Activated CD4-positive, alpha-beta T cell treated with anti-CD3 and anti-CD28 coated beads, Interleukin-2, amount 10 ng/mL, durations not matched to agents 7 days and 5 days (primary cell): ENCODE data around the gene NPAS3. TPM values are rescaled to one million over a fixed set of nuclear protein-coding genes. Genes with fewer than 3 reads are reported as not detected.

Experiments
- CTCF ChIA-PET: fragments of 350-600 bp; sonication (Branson Sonifier 250); formaldehyde crosslinking; loops from one replicate; lab custom pipeline; 2021; ENCODE audit warnings: antibody characterized with exemption; lab: Charles Lee
- POLR2A ChIA-PET: fragments of 350-600 bp; sonication (Branson Sonifier 250); formaldehyde crosslinking; loops from one replicate; lab custom pipeline; 2021; ENCODE audit warnings: antibody characterized with exemption; lab: Charles Lee
- DNase-seq: peaks from one replicate; pipeline ENCODE4 v3.0.0-alpha.2; 2020
- H3K27ac Mint-ChIP-seq: one replicate; pipeline ENCODE4 v1.8.0; 2021; ENCODE audit warnings: mild to moderate bottlenecking, moderate library complexity, mixed read lengths
- H3K27me3 Mint-ChIP-seq: one replicate; pipeline ENCODE4 v1.8.0; 2021; ENCODE audit warnings: mixed read lengths
- H3K36me3 Mint-ChIP-seq: one replicate; pipeline ENCODE4 v1.8.0; 2021; ENCODE audit warnings: low read depth, mixed read lengths
- H3K4me1 Mint-ChIP-seq: one replicate; pipeline ENCODE4 v1.8.0; 2021; ENCODE audit warnings: mixed read lengths
- H3K4me3 Mint-ChIP-seq: one replicate; pipeline ENCODE4 v1.8.0; 2021; ENCODE audit warnings: mild to moderate bottlenecking, moderate library complexity, mixed read lengths
- H3K9me3 Mint-ChIP-seq: one replicate; pipeline ENCODE4 v1.8.0; 2021; ENCODE audit warnings: mixed read lengths
- total RNA-seq, 2 experiments: library from RNA; stranded (reverse); gene quantifications; one replicate each; pipeline ENCODE4 v1.2.3, GENCODE V29; 2021

Gene NPAS3
- total RNA-seq, 2 experiments from 2014 or later: not detected

DNA sequence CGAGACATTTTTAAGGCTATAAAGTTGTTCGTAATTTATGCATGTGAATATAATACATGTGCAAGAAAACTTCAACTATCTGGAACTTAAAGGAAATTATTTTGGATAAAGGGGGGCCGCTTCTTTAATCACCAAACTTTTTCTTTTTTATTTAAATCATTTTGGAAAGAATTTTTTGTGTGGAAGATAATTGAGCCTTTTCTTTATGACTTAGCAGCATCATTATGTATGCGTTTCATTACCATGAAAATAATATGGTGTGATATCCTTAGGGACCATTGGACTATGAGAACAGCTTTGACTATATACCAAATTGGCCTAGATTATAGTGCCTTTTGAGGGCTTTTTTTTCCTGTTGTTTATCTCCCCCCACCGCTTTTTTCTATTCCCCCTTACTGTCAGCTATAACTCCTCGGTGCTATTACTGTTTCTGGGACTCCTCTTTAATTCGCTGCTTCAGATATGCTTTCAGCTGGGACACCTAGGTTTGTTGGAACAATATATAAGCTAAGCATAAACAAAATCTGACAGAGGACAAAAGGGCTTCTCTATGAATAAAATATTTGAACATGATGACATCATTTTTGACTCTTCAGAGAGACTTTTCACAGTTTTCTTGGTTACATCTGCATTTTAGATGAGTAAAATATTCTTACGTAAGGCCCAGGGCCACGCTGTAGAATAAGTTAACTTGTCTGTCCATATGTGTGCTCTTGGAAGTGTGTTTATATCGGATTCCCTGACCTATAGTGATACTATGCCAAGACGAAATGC lies 392.7 kb downstream of the NPAS3 start:
- DNase-seq: no peak
- Mint-ChIP-seq H3K27me3 (no peaks in the 10 kb centered on the region), H3K4me1 (no peaks in the 10 kb centered on the region), H3K4me3 (no peak overlapping the region), H3K27ac (no peak overlapping the region), H3K9me3 (no peaks in the 10 kb centered on the region), H3K36me3 (no peaks in the 10 kb centered on the region)
- ChIA-PET CTCF (no interaction called here), POLR2A (no interaction called here)

DNA sequence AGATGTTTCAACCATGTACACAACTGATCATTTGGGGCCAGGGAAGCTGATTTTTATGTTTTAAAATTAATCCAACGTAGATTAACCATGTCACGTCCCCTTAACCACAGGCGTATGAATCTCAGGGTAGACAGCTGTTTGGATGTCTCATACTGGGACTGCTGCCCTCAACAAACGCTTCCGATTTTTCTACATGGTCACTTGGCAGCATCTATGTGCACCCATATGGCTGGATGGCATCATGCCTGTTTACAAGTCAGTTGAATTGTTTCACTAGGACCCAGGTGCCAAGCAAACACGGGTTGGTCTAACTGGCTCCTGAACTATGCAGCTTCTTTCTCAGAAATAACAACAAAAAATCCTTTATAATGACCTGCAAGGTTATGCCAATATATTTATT lies 393.8 kb downstream of the NPAS3 start:
- no peaks in the 10 kb centered on the region for H3K36me3 Mint-ChIP-seq
- CTCF ChIA-PET: no interaction called here
- DNase-seq: no peak
- H3K9me3 Mint-ChIP-seq: peaks cover 5% of the 10 kb centered on the region
- H3K27ac Mint-ChIP-seq: no peak overlapping the region
- POLR2A ChIA-PET: no interaction called here
- no peaks in the 10 kb centered on the region for H3K27me3 Mint-ChIP-seq
- H3K4me1 Mint-ChIP-seq: no peaks in the 10 kb centered on the region
- no peak overlapping the region for H3K4me3 Mint-ChIP-seq

DNA sequence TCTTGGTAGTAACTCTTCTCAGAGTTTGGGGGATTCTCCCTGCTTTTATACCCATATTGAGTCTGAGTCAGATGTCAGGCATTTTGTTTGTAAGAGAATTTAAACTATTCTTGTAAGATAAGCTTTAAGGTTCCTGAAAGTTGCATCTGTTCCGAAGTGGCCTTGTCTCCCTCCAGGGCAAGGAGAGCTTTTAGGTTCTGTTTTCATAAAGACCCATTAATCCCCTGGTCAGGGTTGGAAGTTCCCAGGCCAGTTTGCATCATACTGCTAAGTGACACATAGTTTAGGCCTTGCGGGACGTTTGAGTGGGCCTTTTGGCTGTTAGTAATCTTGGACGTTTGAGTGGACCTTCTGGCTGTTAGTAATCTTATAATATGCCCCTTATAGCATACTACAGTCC lies 396.7 kb downstream of the NPAS3 start:
- H3K4me1 Mint-ChIP-seq: no peaks in the 10 kb centered on the region
- H3K9me3 Mint-ChIP-seq: peaks cover 5% of the 10 kb centered on the region
- H3K27ac Mint-ChIP-seq: no peak overlapping the region
- POLR2A ChIA-PET: no interaction called here
- no peak overlapping the region for H3K4me3 Mint-ChIP-seq
- no peak for DNase-seq
- CTCF ChIA-PET: no interaction called here
- no peaks in the 10 kb centered on the region for H3K36me3 Mint-ChIP-seq
- H3K27me3 Mint-ChIP-seq: no peaks in the 10 kb centered on the region

DNA sequence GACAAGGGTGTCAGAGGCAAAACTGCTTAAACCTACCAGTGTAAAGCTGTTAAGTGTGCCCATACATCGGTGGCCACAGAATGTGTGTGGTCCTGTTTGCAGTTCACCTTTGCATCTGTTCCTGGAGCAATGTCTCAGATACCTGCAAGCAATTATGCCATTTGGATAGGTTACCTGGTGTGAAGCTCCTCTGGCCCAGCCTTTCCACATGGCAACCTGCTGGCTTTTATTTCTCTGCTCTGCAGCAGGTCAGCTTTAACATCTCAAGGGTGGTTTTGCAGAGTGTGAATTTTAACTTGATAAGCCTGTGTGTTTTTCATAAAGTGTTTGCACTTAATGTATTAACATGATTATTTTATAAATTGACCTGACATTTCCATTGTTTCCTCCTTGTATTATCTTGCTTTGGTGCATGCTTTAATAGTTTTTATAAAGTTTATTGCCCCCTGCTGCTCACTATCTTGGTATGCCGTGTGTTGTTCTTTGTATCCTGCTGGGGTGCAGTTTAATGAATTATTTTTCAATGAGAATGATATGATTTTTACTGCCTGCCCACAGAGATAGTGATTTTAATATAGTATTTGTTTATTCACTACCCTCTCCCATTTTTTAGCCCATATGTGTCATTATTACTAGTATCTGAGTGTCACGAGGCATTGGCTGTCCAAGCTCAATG lies 403.8 kb downstream of the NPAS3 start:
- Mint-ChIP-seq H3K27ac (no peak overlapping the region), H3K27me3 (no peaks in the 10 kb centered on the region)
- POLR2A ChIA-PET: no interaction called here

DNA sequence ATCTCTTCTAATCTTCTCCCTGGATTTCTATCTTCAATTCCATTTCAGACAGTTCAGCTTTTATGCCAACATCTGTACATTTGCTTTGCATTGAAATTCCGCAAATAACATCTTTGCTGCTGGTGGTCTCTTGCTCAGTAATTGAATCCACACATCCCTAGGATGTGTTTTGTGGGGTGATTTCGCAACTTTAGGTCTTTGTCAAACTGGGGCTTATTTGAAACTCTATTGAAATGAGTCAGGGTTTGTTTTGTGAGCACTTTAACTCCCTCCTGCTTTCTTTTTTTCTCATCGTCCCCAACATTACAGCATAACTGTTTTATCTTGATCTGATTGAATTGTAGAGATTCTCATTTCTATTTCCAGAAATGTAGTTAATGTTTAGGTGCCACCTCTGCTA lies 404.3 kb downstream of the NPAS3 start:
- CTCF ChIA-PET: no interaction called here
- Mint-ChIP-seq H3K27me3 (no peaks in the 10 kb centered on the region), H3K36me3 (no peaks in the 10 kb centered on the region), H3K27ac (no peak overlapping the region), H3K9me3 (no peaks in the 10 kb centered on the region), H3K4me3 (no peak overlapping the region), H3K4me1 (no peaks in the 10 kb centered on the region)
- POLR2A ChIA-PET: no interaction called here
- DNase-seq: no peak

More for the DNA sequence above, 403.8 kb downstream of the NPAS3 start:
- H3K36me3 Mint-ChIP-seq: no peaks in the 10 kb centered on the region
- no peak for DNase-seq
- no peaks in the 10 kb centered on the region for H3K4me1 Mint-ChIP-seq
- no peak overlapping the region for H3K4me3 Mint-ChIP-seq
- CTCF ChIA-PET: no interaction called here
- H3K9me3 Mint-ChIP-seq: no peaks in the 10 kb centered on the region

DNA sequence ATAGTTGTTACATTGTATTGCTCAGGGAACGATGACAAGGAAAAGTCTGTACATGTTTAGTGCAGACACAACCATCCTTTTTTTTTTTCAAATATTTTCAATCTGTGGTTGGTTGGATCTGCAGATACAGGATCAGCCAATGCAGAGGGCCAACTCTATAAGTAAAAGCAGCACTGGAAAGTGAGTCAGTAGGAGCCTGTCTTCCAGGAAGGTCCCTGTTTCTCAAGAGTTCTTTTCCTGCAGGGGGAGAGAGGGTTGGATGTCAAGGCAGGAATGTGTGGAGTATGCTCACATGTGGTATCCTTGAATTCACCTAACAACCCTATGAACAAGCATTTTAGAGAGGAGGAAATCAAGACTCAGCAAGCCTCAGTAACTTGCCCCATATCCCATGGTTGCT lies 409.1 kb downstream of the NPAS3 start:
- no peak for DNase-seq
- Mint-ChIP-seq H3K36me3 (no peaks in the 10 kb centered on the region), H3K27ac (no peak overlapping the region), H3K4me1 (no peaks in the 10 kb centered on the region), H3K9me3 (no peaks in the 10 kb centered on the region), H3K4me3 (no peak overlapping the region), H3K27me3 (no peaks in the 10 kb centered on the region)
- CTCF ChIA-PET: no interaction called here
- POLR2A ChIA-PET: no interaction called here

DNA sequence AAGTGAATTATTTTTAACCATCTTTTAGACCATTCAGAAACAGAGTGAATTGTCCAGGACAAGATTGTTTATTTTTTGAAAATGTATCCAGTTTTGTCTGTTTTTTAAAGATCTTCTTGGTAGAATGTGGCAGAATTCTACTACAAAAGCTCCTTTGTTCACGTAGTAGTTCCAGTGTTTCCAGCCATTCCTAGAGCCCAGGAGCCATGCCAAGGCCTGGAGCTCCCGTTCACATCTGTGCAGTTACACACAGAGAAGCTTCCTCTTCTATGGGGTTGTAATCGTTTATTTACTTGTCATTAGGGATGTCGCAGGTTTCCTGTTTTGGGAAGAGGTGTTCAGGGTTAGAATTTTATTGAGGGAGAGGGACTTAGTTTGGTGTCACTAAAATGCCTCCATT lies 409.8 kb downstream of the NPAS3 start:
- CTCF ChIA-PET: no interaction called here
- no peak overlapping the region for H3K27ac Mint-ChIP-seq
- no peaks in the 10 kb centered on the region for H3K4me1 Mint-ChIP-seq
- H3K27me3 Mint-ChIP-seq: no peaks in the 10 kb centered on the region
- POLR2A ChIA-PET: no interaction called here
- H3K36me3 Mint-ChIP-seq: no peaks in the 10 kb centered on the region
- DNase-seq: no peak
- H3K9me3 Mint-ChIP-seq: no peaks in the 10 kb centered on the region
- no peak overlapping the region for H3K4me3 Mint-ChIP-seq

DNA sequence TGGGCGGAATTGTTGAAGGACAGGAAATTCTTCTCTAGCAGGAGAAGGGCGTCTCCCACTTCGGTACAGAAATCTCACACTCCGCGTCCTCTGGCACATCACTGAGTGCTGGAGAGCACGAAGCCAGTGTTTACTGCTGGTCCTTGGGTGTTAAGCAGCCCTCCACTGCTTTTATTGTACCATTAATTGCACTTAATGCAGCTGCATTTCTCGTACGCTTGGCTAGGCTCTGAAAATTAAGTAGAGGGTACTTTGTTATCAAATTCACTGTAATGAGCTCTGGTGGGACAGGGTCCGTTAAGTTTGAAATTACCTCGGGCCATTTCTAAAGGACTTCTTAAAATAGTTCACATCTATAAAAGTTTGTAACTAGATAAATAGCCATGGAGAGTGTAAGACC lies 411.2 kb downstream of the NPAS3 start:
- Mint-ChIP-seq H3K4me3 (no peak overlapping the region), H3K9me3 (no peaks in the 10 kb centered on the region), H3K27me3 (no peaks in the 10 kb centered on the region), H3K36me3 (no peaks in the 10 kb centered on the region), H3K4me1 (no peaks in the 10 kb centered on the region), H3K27ac (no peak overlapping the region)
- ChIA-PET CTCF (no interaction called here), POLR2A (no interaction called here)
- DNase-seq: no peak

DNA sequence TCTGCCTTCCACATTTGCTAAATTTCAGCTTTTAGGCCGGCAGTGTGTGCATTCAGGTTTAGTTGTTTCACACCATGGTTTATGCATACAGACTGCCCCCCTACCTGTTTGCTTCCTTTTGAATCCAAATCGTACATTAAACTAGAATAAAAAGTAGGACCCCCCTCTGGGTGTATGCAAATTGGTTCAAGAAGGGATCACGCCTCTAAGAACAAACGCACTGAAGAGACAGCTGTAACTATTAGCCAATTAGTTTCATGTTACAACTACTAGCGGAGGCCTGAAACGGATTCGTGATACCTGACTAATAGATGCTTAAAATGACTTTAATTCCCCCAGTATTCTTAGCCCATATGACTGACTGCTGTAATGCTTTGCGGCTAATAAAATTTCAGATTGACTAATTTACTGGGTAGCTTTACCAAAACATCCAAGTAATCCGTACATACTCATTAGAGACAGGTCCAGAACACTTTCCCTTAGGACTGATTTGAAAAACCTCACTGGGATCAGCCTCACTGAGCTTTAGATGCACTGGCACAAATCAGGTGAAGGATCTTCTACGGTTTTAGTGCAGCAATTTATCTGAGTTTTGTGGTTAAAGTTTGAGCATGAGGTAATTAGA lies 411.8 kb downstream of the NPAS3 start:
- no peak overlapping the region for H3K4me3 Mint-ChIP-seq
- H3K36me3 Mint-ChIP-seq: no peaks in the 10 kb centered on the region
- no peaks in the 10 kb centered on the region for H3K27me3 Mint-ChIP-seq
- POLR2A ChIA-PET: no interaction called here
- no peaks in the 10 kb centered on the region for H3K4me1 Mint-ChIP-seq
- no peak overlapping the region for H3K27ac Mint-ChIP-seq
- DNase-seq: no peak
- H3K9me3 Mint-ChIP-seq: no peaks in the 10 kb centered on the region
- CTCF ChIA-PET: interaction anchor here (1.2 kb wide), 1 partner anchor 30 kb away, joined by 3 read pairs; no protein-coding TSS in a partner anchor

DNA sequence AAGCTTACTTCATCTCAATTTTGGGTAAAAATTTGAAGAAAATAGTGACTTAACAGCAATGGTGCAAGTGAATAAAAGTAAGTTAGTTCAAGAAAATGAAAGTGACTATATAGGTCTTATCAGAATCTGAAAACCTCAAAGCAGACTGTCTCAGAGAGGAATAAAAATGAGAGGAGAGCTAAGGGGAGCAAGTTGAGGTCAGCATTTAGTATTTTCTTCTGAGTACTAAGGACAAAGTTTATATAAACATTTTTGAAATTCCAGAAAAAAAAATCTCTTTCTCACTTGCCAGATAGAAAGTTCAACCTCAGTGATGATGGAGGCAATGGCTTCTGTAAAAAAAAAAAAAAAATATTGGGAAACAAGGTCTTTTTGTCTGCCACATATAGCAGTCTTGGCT lies 414.1 kb downstream of the NPAS3 start:
- H3K36me3 Mint-ChIP-seq: no peaks in the 10 kb centered on the region
- no peaks in the 10 kb centered on the region for H3K4me1 Mint-ChIP-seq
- CTCF ChIA-PET: no interaction called here
- POLR2A ChIA-PET: no interaction called here
- no peak overlapping the region for H3K27ac Mint-ChIP-seq
- no peak overlapping the region for H3K4me3 Mint-ChIP-seq
- no peaks in the 10 kb centered on the region for H3K27me3 Mint-ChIP-seq
- H3K9me3 Mint-ChIP-seq: no peaks in the 10 kb centered on the region
- no peak for DNase-seq

DNA sequence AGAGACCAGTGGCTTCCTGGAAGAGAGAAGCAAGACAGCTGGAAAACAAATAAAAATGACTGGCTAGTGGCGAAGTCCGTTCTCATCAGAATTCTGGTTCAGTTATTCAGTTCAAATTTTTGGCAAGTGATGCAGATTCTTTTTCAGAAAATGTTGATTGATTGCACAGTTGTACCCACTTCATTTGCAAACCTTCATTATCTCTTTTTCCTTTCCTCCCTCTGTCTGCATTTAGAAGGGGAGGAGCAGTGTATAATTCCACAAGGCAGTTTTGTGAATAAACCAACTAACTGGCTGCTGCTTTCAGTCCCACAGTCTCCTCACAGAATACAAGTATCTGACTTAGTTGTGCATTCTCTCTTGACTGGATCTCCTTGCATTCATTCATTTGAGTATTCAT lies 417.5 kb downstream of the NPAS3 start:
- H3K27me3 Mint-ChIP-seq: no peaks in the 10 kb centered on the region
- H3K4me1 Mint-ChIP-seq: no peaks in the 10 kb centered on the region
- no peaks in the 10 kb centered on the region for H3K9me3 Mint-ChIP-seq
- no peaks in the 10 kb centered on the region for H3K36me3 Mint-ChIP-seq
- no peak overlapping the region for H3K27ac Mint-ChIP-seq
- DNase-seq: no peak
- no peak overlapping the region for H3K4me3 Mint-ChIP-seq
- ChIA-PET POLR2A (no interaction called here), CTCF (no interaction called here)

DNA sequence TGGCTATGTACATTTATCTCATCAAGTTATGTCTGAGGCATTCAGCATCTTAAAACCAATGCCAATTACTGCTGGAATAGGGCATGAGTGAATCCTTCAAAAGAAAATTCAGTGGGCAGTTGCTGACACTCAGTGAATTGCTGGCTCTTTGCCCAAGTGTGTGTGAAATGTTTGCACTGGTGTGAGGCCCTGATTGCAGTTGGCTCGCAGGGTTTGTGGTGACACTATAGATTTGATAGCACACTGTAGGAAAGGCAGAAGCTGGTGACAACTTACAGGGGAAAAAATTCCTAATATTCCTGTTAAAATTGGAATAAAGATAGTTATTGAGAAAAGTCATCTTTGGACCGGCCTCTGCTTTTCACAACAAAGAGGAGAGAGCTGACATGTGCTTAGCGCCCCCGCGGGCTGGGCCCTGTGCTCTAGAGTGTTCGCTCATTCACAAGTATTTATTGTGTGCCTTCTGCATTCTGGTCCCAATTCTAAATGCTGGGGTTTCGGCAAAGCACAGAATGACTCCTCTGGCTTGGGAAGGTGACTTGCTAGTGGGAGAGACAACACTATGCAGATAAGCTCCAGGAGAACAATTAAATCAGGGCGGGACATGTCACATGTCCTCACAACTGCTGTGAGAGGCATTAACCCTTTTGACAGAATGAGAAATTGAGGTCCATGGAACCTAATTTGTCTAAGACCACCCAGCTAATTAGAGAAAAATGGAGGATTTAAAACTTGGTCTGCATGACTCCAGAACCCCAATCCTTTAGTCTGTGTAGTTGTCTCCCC lies 418.7 kb downstream of the NPAS3 start:
- ChIA-PET CTCF (no interaction called here), POLR2A (no interaction called here)
- no peaks in the 10 kb centered on the region for H3K4me1 Mint-ChIP-seq
- H3K27me3 Mint-ChIP-seq: no peaks in the 10 kb centered on the region
- no peak overlapping the region for H3K4me3 Mint-ChIP-seq
- H3K36me3 Mint-ChIP-seq: no peaks in the 10 kb centered on the region
- no peak overlapping the region for H3K27ac Mint-ChIP-seq
- no peaks in the 10 kb centered on the region for H3K9me3 Mint-ChIP-seq
- no peak for DNase-seq
